GM19324 (cell line): Measurements from ENCODE around the gene CLEC4G.
"Not testable (repeated sequence)": the region's sequence is repeated elsewhere in the genome, so short reads cannot be mapped to it uniquely, and the experiment has no call there.

ENCODE experiments used
- ATAC-seq: cut with Tn5 transposase; IDR thresholded peaks from one replicate; pipeline ENCODE4 v1.9.1; 2021; ENCODE audit warnings: mild to moderate bottlenecking, moderate library complexity; ENCODE audit not compliant: unreplicated experiment, low FRiP score

The CLEC4G gene, protein sequence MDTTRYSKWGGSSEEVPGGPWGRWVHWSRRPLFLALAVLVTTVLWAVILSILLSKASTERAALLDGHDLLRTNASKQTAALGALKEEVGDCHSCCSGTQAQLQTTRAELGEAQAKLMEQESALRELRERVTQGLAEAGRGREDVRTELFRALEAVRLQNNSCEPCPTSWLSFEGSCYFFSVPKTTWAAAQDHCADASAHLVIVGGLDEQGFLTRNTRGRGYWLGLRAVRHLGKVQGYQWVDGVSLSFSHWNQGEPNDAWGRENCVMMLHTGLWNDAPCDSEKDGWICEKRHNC

DNA sequence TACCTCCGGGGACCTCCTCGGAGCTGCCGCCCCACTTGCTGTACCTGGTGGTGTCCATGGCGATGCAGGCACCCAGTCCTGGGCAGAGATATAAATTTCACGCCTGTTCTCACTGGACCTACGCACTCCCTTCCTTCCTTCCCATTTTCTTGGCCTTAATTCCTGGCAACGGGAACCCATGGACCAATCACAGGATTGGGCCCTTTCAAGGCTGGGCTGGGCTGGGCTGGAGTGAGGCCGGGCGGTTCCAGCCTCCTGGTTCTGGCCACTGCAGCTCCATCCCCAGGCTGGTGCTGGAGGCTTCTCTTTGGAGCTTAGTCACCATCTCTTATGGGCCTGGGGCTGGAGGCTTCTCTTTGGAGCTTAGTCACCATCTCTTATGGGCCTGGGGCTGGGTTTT lies at the start of gene CLEC4G:
TSS of gene CLEC4G (minus strand) at position 66 of the 400 bp plus-strand sequence. CDS start at position 58, 8 bp downstream.
- no peak for ATAC-seq

DNA sequence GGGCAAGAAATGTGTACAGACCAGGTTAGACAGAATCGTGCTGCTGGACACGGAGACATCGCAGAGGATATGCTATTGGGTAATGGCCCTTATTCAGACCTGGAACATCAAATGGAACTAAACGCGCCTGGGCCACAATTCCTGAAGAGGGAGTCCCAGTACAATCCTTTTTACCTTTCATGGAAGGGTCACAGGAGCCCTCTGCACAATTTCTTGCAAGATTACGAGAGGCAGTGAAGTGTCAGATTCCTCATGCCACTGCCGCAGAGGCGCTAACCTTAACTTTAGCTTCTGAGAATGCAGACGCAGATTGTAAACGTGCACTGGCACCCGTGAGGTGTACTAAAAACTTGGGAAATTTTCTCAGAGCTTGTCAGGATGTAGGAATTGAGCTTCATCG lies 49.2 kb upstream of the CLEC4G start:
- ATAC-seq = no peak

GRCh38 chr19:7779631-7780486 lies 47.9 kb upstream of the CLEC4G start:
- ATAC-seq = no peak

GRCh38 chr19:7778081-7778480 lies 46.2 kb upstream of the CLEC4G start:
- ATAC-seq = no peak

DNA sequence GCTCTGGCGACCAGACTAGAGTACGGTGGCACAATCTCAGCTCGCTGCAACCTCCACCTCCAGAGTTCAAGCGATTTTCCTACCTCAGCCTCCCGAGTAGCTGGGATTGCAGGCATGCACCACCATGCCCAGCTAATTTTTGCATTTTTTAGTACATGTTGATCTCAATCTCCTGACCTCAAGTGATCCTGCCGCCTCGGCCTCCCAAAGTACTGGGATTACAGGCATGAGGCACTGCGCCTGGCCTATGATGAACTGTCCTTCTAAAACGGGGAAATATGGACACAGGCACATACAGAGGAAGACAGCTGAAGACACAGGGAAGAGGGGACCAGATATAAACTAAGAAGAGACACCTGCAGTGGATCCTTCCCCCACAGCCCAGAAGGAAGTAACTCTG lies 43.9 kb upstream of the CLEC4G start:
- no peak for ATAC-seq

DNA sequence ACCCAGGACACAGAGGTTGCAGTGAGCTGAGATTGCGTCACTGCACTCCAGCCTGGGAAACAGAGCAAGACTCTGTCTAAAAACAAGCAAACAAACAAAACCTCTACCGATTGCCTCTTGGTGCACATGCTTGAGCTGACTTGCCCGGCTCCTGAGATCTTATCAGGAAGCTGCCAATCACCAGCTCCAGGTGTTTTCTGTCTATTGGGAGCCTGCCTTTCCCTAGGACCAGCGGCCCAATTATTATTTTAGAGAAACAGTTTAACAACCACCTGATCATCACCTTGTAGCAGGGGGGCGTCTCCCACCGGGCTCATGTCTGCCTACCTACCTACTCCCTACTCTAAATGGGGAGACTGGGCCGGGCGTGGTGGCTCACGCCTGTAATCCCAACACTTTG lies 41.9 kb upstream of the CLEC4G start:
- ATAC-seq = no peak

- ATAC-seq = no peak
Observed at GRCh38 chr19:7772752-7773291, 40.9 kb upstream of the CLEC4G start.

DNA sequence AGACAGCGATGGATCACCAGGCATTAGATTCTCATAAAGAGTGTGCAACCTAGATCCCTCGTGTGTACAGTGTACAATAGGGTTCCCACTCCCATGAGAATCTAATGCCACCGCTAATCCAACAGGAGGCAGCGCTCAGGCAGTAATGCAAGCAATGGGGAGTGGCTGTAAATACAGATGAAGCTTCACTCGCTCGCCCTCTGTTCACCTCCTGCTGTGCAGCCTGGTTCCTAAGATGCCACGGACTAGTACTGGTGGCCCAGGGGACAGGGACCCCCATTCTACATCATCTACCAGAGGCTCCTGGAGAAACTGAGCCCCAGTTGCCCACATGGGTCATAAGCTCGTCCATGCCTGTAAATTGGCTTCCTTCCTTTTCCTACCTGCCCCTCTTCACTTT lies 39.2 kb upstream of the CLEC4G start:
- no peak for ATAC-seq

DNA sequence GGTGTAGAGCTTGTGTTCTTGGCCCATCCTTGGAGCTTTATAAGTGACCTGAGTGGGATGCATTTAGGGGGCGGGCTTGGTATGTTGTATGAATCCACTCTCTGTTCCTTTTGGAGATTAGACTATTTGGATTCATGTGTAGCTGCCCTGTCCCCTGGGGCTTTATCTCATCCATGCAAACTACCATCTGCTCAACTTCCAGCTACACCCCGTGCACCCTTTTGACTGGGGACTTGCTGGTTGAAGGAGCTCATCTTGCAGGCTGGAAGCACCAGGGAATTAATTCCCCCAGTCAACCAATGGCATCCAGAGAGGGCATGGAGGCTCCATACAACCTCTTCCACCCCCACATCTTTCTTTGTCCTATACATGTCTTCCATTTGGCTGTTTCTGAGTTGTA lies 37.3 kb upstream of the CLEC4G start:
- ATAC-seq = no peak

- no peak for ATAC-seq
Observed at GRCh38 chr19:7767487-7767886, 35.6 kb upstream of the CLEC4G start.

DNA sequence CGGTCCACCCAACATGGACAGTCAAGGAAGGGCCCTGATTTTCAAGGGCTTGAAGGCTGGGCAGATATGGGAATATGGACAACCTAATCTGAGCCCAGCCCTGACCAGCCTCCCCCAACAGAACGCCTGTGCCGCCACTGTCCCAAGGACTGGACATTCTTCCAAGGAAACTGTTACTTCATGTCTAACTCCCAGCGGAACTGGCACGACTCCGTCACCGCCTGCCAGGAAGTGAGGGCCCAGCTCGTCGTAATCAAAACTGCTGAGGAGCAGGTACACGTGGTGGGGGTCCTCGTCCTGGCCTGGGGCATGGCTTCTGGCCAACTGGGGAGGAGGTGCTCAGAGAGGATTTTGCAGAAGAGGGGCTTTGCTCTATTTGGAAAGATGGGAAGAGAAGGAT lies 34.6 kb upstream of the CLEC4G start:
- ATAC-seq = no peak

GRCh38 chr19:7765043-7765442 lies 33.1 kb upstream of the CLEC4G start:
- not testable (repeated sequence) for ATAC-seq

DNA sequence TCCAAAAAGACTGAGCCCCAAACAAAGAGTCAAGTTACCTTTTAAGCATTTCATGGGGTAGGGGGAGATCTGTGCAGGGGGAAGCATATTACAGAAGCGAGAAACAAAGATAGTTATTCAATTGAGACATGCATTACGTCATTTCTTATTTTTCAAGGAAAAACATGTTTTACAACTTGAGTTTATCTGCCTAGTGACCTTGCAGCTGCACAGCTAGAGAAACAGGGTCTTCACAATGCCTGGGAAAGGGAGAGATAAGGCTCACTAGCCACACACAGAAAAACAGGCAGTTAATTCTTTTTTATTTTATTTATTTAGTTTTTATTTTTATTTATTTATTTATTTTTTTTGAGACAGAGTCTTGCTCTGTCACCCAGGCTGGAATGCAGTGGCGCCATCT lies 32.2 kb upstream of the CLEC4G start:
- ATAC-seq = not testable (repeated sequence)

DNA sequence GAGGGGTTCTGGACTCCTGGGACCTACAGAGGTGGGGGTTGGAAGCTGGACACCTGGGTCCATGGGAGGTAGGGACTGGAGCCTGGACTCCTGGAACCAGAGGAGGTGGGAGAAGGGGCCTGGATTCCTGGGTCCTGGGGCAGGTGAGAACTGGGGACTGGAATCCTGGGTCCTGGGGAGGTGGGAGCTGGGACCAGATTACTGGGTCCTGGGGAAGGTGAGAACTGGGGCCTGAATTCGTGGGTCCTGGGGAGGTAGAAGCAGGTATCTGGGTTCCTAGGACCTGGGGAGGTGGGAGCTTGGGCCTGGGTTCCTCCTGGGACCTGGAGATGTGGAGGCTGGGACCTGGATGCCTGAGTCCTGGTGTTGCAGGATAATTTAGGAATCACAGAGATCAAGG lies 31.8 kb upstream of the CLEC4G start:
- ATAC-seq = no peak

DNA sequence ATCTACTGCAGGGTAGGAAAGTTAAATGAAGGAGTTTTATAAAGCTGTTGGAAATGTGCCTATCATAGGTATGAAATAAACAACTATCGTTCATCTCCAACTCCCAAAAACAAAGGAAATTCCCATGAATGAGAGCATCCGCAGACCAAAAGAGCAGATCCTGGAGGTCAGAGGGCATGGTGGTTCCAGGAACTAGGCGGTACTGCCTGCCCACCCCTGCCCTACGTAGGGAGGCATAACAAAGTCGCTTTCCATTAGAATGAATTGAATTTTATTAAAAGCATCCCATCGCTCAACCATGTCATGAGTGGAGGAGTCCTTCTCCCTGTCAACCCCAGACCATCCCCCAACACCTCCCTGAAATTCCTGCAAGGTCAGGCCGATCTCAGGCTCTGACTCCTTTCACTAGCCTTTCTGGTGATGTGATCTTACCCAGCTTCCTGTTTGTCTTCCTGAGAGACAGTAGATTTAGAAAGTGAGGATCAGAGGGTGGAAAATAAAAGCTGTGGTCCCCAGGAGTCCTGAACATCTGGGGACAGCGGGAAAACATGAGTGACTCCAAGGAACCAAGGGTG lies 30.9 kb upstream of the CLEC4G start, which contains the start of gene CLEC4M:
TSS of gene CLEC4M (plus strand) at position 525 of the 575 bp plus-strand sequence. CDS start at position 549, 24 bp downstream.
- ATAC-seq = no peak

- no peak for ATAC-seq
Observed at GRCh38 chr19:7759156-7759555, 27.2 kb upstream of the CLEC4G start.

GRCh38 chr19:7757358-7757757 lies 25.4 kb upstream of the CLEC4G start:
- ATAC-seq = no peak

DNA sequence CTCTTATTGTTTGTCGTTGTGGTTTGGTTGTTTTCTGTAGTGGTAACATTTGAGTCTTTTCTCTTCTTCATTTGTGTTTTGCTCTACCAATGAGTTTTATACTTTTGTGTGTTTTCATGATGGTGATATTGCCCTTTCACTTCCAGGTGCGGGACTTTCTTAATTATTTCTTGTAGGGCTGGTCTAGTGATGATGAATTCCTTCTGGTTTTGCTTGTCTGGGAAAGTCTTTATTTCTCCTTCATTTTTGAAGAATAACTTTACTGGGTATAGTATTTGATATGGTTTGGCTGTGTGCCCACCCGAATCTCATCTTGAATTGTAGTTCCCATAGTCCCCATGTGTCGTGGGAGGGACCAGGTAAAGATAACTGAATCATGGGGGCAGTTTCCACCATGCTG lies 24.3 kb upstream of the CLEC4G start:
- ATAC-seq = no peak

DNA sequence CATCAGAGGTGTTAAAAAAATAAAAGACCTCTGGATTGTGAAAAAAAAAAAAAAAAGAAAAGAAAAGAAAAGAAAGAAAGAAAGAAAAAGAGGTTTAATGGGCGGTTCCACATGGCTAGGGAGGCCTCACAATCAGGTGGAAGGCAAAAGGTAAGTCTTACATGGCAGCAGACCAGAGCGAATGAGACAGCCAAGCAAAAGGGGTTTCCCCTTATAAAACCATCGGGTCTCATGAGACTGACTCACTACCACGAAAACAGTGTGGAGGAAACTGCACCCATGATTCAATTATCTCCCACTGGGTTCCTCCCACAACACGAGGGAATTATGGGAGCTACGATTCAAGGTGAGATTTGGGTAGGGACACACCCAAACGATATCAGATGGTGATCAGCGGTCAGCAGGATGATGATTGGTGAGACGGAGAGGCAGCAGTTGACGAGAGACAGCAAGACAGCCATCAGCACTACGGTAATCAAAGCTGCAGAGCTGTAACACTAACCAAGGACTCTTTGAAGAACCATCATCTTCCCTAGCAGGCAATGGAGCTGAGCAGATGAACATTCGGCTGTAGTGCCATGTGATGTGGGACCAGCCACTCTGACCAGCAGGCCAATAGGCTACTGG lies 19.4 kb upstream of the CLEC4G start:
- ATAC-seq = no peak

DNA sequence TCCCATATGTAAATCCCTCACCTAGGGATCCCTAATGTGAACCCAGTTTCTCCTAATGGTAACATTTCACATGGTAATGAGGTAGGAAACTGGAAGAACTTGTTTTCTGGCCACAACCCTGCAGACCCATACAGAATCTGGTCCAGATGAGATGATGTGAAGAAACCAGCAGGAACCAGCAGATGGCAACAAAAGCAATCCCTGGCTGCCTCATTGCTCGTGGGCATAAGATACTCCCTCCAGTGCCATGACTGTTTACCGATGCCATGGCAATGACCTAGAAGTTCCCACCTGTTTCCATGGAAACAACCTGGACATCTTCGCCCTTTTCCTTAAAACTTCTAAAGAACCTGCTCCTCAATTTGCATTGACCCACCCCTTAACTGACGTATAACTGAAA lies 16.8 kb upstream of the CLEC4G start:
- no peak for ATAC-seq

DNA sequence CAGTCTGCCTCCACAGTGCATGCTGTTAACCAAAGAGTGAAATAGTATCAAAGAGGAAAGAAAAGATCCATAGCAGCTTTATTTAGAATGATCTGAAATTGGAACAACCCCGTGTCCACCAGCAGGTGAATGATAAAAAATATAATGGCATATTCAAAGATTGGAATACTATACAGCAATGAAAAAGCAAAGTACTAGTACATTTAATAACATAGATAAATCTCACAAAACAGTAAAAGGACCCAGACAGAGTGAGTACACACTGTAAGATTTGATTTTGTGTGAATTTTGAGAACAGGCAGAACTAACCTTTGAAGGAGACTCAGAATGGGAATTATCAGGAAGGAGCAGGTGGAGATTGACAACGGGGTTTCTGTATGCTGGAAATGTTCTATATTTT lies 16.3 kb upstream of the CLEC4G start:
- ATAC-seq = no peak
